ENCODE data around the gene AGPAT3.

- TF ChIP-seq, protein P1, sequence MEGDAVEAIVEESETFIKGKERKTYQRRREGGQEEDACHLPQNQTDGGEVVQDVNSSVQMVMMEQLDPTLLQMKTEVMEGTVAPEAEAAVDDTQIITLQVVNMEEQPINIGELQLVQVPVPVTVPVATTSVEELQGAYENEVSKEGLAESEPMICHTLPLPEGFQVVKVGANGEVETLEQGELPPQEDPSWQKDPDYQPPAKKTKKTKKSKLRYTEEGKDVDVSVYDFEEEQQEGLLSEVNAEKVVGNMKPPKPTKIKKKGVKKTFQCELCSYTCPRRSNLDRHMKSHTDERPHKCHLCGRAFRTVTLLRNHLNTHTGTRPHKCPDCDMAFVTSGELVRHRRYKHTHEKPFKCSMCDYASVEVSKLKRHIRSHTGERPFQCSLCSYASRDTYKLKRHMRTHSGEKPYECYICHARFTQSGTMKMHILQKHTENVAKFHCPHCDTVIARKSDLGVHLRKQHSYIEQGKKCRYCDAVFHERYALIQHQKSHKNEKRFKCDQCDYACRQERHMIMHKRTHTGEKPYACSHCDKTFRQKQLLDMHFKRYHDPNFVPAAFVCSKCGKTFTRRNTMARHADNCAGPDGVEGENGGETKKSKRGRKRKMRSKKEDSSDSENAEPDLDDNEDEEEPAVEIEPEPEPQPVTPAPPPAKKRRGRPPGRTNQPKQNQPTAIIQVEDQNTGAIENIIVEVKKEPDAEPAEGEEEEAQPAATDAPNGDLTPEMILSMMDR (IDR thresholded peaks at IDR 0.05; ENCODE audit: low read depth, low read length, poor library complexity, severe bottlenecking) = no peak
- TF ChIP-seq EZH2phosphoT487 (IDR thresholded peaks at IDR 0.05; ENCODE audit: borderline replicate concordance, low read length) = no peak
These were observed 114.6 kb downstream of the AGPAT3 start for GRCh38 chr21:43979654-43980053.
